ENCODE measurements around the gene SGCD. TPM values are rescaled to one million over a fixed set of nuclear protein-coding genes. Genes with fewer than 3 reads are reported as not detected.

The SGCD gene
- total and polyA plus RNA-seq, 2 of the 4 experiments (the other 2 are of a cell fraction) = 5.8 to 10.6 TPM

- no peak; the same call in 1 of the 2 replicates for ATAC-seq (ENCODE audit: low read depth)
- CTCF ChIA-PET = no interaction called here
- intact Hi-C loops (cut with micrococcal nuclease) = no loop called here
Observed at GRCh38 chr5:156678484-156678883, 351.5 kb downstream of the SGCD start.

More at GRCh38 chr5:156678484-156678883, 351.5 kb downstream of the SGCD start:
- Histone ChIP-seq H3K23ac (ENCODE audit: low read depth, low read length) (no peak overlapping the region), H3K4ac (ENCODE audit: low read depth, low read length) (no peak overlapping the region), H2AK9ac (replicated peaks; ENCODE audit: low read depth, low read length, poor library complexity) (no peak overlapping the region), H3K27ac (ENCODE audit: insufficient read depth, low read length) (no peak overlapping the region), H3K4me2 (ENCODE audit: low read depth, low read length) (no peak overlapping the region), H3K36me3 (ENCODE audit: control insufficient read depth, insufficient read depth, low read length) (no peaks in the 10 kb centered on the region), H3K4me3 (ENCODE audit: insufficient read depth, low read depth, low read length) (no peak overlapping the region), H3K9ac (ENCODE audit: low read depth, low read length) (no peak overlapping the region), H3K79me1 (ENCODE audit: low read depth in 1 of 2, low read length in 2 of 2) (no peaks in the 10 kb centered on the region), H2AK5ac (ENCODE audit: low read depth, low read length) (no peak overlapping the region), H2AFZ (replicated peaks; ENCODE audit: low read length, poor library complexity) (no peak overlapping the region), H3K18ac (ENCODE audit: low read depth, low read length) (no peak overlapping the region), H3K9me3 (ENCODE audit: control insufficient read depth, insufficient read depth, low read length) (no peaks in the 10 kb centered on the region), H3K27me3 (ENCODE audit: control insufficient read depth, insufficient read depth, low read length) (no peaks in the 10 kb centered on the region), H2BK5ac (ENCODE audit: low read depth, low read length, poor library complexity, severe bottlenecking) (no peak overlapping the region), H3K14ac (replicated peaks; ENCODE audit: low read depth, low read length) (no peak overlapping the region), H4K20me1 (ENCODE audit: insufficient read depth, low read length) (no peaks in the 10 kb centered on the region), H2BK120ac (ENCODE audit: low read depth, low read length) (no peak overlapping the region), H4K8ac (ENCODE audit: low read depth in 2 of 2, low read length in 2 of 2) (no peak overlapping the region), H2BK20ac (ENCODE audit: low read depth, low read length) (no peak overlapping the region), H3K56ac (ENCODE audit: extremely low read depth, insufficient read depth, low read length) (no peak overlapping the region), H3K4me1 (ENCODE audit: control insufficient read depth, insufficient read depth, low read length) (no peaks in the 10 kb centered on the region), H4K5ac (ENCODE audit: low read depth, low read length) (no peak overlapping the region), H2BK15ac (ENCODE audit: low read depth, low read length) (no peak overlapping the region), H4K91ac (ENCODE audit: insufficient read depth, low read depth, low read length) (no peak overlapping the region), H3K9me1 (ENCODE audit: insufficient read depth, low read length) (no peaks in the 10 kb centered on the region; the same call in 1 of the 2 replicates)
- BruUV-seq (replicated peaks) = no TSS peak
- in situ Hi-C loops (cut with MboI; ENCODE audit: low sequenced_read_pairs) = no loop called here
- no peak for TF ChIP-seq FOS (IDR thresholded peaks at IDR 0.05; ENCODE audit: low read depth, low read length)
- no CpG with 5 or more reads among the region's 3 CpGs for WGBS, 2 experiments (ENCODE audit: extremely low coverage in 2 of 2, insufficient read length in 1 of 2)
- no peak for DNase-seq
- POLR2A ChIA-PET (ENCODE audit: unreplicated experiment) = no interaction called here
- dilution Hi-C loops (cut with HindIII; ENCODE audit: low sequenced_read_pairs, unreplicated experiment) = no loop called here

Measured in IMR-90 (cell line).